ENCODE measurements around the gene CERS1. TPM values are rescaled to one million over a fixed set of nuclear protein-coding genes. Genes with fewer than 3 reads are reported as not detected.

CERS1 gene
- total RNA-seq, 6 experiments from 2014 or later = not detected

DNA sequence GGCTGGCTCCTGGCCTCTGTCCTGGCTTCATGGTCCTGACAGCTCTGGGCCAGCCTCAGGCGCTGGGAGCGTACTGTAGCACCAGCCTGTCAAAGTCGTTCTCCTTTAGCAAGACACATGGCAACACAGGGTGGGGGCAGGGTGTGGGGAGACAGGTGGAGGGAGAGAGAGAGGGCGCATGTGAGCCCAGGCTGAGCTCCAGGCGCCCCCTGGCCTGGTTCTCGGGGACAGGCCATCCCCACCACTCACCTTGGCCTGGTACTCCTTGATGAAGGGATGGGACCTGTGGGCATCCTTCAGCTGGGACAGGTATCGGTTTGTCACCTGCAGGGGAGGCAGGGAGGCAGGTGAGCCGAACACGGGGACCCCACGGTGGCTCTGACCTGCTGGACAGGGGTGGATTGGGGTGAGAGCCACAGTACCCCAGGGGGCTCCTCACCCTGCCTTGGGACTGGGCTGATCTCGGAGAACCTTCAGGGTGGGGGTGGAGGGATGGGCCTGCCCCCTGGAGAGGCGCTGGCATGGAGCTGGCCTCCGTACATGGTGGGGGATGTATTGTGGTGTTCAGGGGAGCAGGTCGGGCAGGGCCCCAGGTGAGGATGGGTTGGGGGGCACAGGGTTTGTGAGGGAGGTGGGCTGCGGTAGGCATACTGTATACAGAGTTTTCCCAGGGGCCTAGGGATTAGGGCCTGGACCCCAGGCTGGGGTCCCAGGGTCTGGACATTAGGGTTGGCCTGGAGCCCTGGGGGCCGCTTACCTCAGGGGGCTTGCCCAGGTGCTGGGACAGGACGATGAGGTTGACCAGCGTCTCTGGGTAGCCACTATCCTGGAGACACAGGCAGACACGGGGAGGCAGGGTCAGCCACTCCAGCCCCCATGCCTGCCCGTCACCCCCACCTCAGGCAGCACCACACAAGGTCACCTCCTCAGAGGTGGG is 3.9 kb upstream of the CERS1 start:
- Histone ChIP-seq H3K9me3 (no peaks in the 10 kb centered on the region), H3K36me3 (peaks cover 0 to 10% (median 3%) of the 10 kb centered on the region in 4 donors), H3K4me1 (no peaks in the 10 kb centered on the region), H3K4me3 (no peak overlapping the region), H3K27ac (no peak overlapping the region), H3K27me3 (no peaks in the 10 kb centered on the region)
- no peak for TF ChIP-seq POLR2A (IDR thresholded peaks at IDR 0.05)
- TF ChIP-seq, protein P1, sequence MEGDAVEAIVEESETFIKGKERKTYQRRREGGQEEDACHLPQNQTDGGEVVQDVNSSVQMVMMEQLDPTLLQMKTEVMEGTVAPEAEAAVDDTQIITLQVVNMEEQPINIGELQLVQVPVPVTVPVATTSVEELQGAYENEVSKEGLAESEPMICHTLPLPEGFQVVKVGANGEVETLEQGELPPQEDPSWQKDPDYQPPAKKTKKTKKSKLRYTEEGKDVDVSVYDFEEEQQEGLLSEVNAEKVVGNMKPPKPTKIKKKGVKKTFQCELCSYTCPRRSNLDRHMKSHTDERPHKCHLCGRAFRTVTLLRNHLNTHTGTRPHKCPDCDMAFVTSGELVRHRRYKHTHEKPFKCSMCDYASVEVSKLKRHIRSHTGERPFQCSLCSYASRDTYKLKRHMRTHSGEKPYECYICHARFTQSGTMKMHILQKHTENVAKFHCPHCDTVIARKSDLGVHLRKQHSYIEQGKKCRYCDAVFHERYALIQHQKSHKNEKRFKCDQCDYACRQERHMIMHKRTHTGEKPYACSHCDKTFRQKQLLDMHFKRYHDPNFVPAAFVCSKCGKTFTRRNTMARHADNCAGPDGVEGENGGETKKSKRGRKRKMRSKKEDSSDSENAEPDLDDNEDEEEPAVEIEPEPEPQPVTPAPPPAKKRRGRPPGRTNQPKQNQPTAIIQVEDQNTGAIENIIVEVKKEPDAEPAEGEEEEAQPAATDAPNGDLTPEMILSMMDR (IDR thresholded peaks at IDR 0.05) = no peak
- DNase-seq (no peak), ATAC-seq (peak in 1 of 4 donors; percentile 4)
- intact Hi-C loops (cut with DNase I) = no loop called here
- 100% methylated on average over 3 of the region's 20 CpGs for WGBS (ENCODE audit: insufficient coverage, low coverage, low lambda C conversion rate, missing lambda C conversion rate)

DNA sequence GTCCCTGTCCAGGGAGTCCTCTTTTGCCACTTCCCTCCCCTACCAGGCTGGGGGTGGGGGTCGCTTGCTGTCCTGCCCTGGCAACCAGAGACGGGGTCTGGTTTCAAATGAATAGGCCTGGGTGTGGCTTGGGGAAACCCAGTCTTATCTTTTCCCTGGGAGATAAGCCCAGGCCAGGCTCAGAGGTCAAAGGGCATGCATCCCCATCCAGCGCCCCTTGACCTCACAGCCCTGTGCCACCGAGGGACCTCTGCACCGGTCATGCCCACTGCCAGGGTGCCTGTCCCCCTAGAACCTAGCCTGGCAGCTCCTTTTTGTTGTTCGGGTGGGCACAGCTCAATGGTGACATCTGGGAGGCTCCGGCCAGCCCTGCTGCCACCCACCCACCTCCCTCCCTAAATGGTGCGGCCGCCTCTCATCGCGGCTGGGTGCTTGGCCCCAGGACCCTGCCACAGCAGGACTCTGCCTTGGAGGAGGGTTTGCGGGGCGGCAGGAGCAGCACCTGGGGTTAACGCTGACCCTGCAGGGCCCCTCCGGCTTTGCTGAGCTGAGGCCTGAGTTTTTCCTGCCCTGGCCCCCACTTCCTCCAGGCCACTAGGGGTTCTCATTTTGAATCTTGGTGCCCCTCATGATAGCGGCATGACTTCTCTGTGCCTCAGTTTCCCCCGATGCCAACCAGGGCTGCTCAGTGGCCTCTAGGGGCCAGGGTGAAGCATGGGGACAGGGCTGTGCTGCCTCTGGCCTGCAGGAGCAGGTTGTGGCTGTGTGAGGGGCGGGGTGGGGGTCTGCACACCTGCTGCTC is 2.9 kb upstream of the CERS1 start:
- Histone ChIP-seq H3K36me3 (peaks cover 0 to 10% (median 3%) of the 10 kb centered on the region in 4 donors), H3K27me3 (peaks cover 0 to 4% of the 10 kb centered on the region in 2 donors), H3K27ac (no peak overlapping the region), H3K4me1 (no peaks in the 10 kb centered on the region), H3K4me3 (no peak overlapping the region), H3K9me3 (no peaks in the 10 kb centered on the region)
- WGBS (ENCODE audit: insufficient coverage, low coverage, low lambda C conversion rate, missing lambda C conversion rate) = 0% methylated on average over 1 of the region's 18 CpGs
- TF ChIP-seq, protein P1 (IDR thresholded peaks at IDR 0.05) = no peak
- no peak for TF ChIP-seq POLR2A (IDR thresholded peaks at IDR 0.05)
- DNase-seq (no peak), ATAC-seq (peak; percentile 8 to 56 (median 38))
- intact Hi-C loops (cut with DNase I) = no loop called here

DNA sequence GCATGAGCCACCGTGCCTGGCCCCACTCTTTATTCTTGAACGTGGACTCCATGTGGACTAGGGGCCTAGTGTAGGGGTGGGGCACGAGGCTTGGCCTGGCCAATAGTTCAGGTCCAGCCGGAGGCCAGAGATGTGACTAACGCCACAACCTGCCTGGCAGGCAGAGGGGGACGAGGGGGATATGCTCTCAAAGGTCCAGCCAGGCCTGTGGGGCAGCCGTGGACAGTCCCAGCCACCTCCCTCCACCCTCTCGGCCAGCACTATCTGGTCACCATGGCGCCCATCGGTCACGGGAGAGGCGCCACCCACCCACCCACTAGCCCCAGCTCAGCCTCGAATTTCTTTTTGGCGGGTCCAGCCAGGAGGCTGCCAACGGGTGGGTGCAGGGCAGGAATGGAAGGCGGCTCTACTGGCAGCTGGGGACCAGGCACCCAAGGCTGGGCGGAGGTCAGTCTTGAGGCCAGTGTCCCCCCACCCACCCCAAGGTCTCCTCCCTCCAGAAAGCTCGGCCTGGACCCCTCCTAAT is 2.2 kb upstream of the CERS1 start:
- intact Hi-C loops (cut with DNase I) = no loop called here

More for the DNA sequence above, 2.2 kb upstream of the CERS1 start:
- Histone ChIP-seq H3K4me1 (no peaks in the 10 kb centered on the region), H3K9me3 (no peaks in the 10 kb centered on the region), H3K27me3 (peaks cover 0 to 4% of the 10 kb centered on the region in 2 donors), H3K36me3 (peaks cover 0 to 8% (median 2%) of the 10 kb centered on the region in 4 donors), H3K4me3 (no peak overlapping the region), H3K27ac (no peak overlapping the region)
- ATAC-seq = peak in 3 of 4 donors; percentile 1 to 11 (median 6)
- WGBS (ENCODE audit: insufficient coverage, low coverage, low lambda C conversion rate, missing lambda C conversion rate) = 54% methylated on average over 4 of the region's 18 CpGs
- no peak for DNase-seq
- TF ChIP-seq POLR2A (IDR thresholded peaks at IDR 0.05) = no peak
- TF ChIP-seq, protein P1 (IDR thresholded peaks at IDR 0.05) = no peak

Measured in right lobe of liver (tissue), 6 donors.